HFFc6 (cell line): Measurements from ENCODE around the gene TMEM184A. TPM values are rescaled to one million over a fixed set of nuclear protein-coding genes. Genes with fewer than 3 reads are reported as not detected.

Experiments
- DNase-seq: peaks from one replicate; pipeline ENCODE4 v3.0.0-alpha.2; 2018
- H3K27ac Mint-ChIP-seq: 2 replicates; pipeline ENCODE4 v1.8.0; 2020; ENCODE audit warnings: mild to moderate bottlenecking, mixed read lengths
- H3K27me3 Mint-ChIP-seq: 2 replicates; pipeline ENCODE4 v1.8.0; 2021; ENCODE audit warnings: mild to moderate bottlenecking, moderate library complexity, mixed read lengths; ENCODE audit not compliant: insufficient read depth
- H3K36me3 Mint-ChIP-seq: 2 replicates; pipeline ENCODE4 v1.8.0; 2021; ENCODE audit warnings: low read depth, mixed read lengths
- H3K4me1 Mint-ChIP-seq: 2 replicates; pipeline ENCODE4 v1.8.0; 2020; ENCODE audit warnings: low read depth, mixed read lengths
- H3K4me3 Mint-ChIP-seq: 2 replicates; pipeline ENCODE4 v1.8.0; 2020; ENCODE audit warnings: mild to moderate bottlenecking, moderate library complexity, mixed read lengths
- H3K9me3 Mint-ChIP-seq: 2 replicates; pipeline ENCODE4 v1.8.0; 2020; ENCODE audit warnings: mild to moderate bottlenecking, mixed read lengths
- total RNA-seq, 6 experiments: library from RNA; stranded (reverse); fragmentation: NEBNext Ultra II Directional; extraction: Animal tissue kit (Norgen Biotek cat#: 25700); gene quantifications; 2 replicates in 1 of 6; 3 replicates in 5 of 6; pipeline ENCODE4 v1.2.3, GENCODE V29; 2021
- TF ChIP-seq, protein P1 (sequence below): fragments of 200-600 bp; sonication (generic); IDR thresholded peaks from 2 replicates; pipeline ENCODE4 v1.5.0; 2021; ENCODE audit warnings: antibody characterized with exemption, mild to moderate bottlenecking

TMEM184A gene
- total RNA-seq, 6 experiments from 2014 or later, result 0.79 to 2.0 (median 1.5) TPM

DNA sequence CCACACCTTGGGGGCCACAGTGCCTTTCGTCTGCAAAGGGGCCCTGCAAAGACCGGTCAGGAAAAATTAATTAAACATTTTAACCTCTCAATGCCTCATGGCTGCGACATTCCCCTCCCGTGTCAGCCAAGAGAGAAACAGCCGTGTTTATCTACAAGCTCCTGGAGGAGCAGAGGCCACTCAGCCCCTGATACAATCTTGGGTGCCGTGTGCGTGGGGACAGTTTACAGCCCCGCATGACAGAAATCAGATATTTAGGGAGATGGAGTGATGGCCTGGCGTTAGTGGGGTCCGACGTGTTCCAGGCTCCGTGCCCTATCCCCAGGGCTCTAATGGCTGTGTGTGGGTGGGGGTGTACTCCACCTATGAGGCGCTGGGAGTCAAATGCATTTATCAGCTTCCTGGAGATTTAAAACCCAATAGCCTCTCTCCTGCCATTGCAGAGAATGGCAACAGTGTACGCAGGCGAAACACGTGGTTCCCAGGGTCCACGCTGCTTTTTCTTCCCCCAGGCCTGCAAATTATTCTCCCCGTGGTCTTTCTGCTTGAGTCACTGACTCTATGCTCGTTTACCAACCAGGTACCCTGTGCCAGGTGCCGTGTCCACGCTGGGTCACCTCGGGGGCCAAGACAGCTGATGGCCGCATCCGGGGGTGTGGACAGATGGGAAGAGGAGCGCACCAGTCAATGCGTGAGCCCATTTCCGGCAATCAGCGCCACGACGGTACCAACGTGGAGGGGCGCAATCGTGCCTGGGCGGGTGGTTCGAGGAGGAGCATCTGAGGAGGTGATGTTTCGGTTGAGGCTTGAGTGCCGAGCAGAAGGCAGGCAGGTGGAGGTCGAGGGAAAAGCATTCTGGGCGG lies 40.4 kb upstream of the TMEM184A start:
- DNase-seq, result no peak

DNA sequence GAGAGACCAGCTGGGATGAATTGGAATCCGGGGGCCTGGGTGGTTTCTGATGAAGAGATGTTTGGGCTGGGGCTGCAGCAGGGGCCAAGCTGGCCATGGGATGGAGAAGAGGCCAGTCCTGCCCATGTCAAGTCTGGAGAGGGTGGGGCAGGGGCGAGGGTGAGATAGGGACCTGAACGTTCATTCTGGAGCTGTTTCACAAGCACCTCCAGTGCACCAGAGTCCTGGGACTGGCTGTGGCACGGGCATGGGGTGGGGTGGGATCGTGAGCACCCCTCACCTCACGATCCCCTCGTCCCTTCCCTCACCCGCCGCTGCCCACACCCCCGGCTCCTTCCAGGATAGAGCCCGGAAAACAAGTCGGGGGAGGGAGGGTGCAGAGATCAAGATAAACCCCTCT lies 39.6 kb upstream of the TMEM184A start:
- TF ChIP-seq, protein P1, sequence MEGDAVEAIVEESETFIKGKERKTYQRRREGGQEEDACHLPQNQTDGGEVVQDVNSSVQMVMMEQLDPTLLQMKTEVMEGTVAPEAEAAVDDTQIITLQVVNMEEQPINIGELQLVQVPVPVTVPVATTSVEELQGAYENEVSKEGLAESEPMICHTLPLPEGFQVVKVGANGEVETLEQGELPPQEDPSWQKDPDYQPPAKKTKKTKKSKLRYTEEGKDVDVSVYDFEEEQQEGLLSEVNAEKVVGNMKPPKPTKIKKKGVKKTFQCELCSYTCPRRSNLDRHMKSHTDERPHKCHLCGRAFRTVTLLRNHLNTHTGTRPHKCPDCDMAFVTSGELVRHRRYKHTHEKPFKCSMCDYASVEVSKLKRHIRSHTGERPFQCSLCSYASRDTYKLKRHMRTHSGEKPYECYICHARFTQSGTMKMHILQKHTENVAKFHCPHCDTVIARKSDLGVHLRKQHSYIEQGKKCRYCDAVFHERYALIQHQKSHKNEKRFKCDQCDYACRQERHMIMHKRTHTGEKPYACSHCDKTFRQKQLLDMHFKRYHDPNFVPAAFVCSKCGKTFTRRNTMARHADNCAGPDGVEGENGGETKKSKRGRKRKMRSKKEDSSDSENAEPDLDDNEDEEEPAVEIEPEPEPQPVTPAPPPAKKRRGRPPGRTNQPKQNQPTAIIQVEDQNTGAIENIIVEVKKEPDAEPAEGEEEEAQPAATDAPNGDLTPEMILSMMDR, result no peak
- H3K27ac Mint-ChIP-seq, result no peak overlapping the region
- no peaks in the 10 kb centered on the region for H3K9me3 Mint-ChIP-seq
- H3K4me3 Mint-ChIP-seq, result no peak overlapping the region
- DNase-seq, result no peak
- H3K4me1 Mint-ChIP-seq, result no peaks in the 10 kb centered on the region
- no peaks in the 10 kb centered on the region for H3K36me3 Mint-ChIP-seq
- peaks cover 51% of the 10 kb centered on the region for H3K27me3 Mint-ChIP-seq

More for the DNA sequence above, 40.4 kb upstream of the TMEM184A start:
- no peaks in the 10 kb centered on the region for H3K36me3 Mint-ChIP-seq
- no peaks in the 10 kb centered on the region for H3K9me3 Mint-ChIP-seq
- TF ChIP-seq, protein P1, result no peak
- H3K4me1 Mint-ChIP-seq, result no peaks in the 10 kb centered on the region
- H3K27ac Mint-ChIP-seq, result no peak overlapping the region
- H3K4me3 Mint-ChIP-seq, result no peak overlapping the region
- peaks cover 53% of the 10 kb centered on the region for H3K27me3 Mint-ChIP-seq

DNA sequence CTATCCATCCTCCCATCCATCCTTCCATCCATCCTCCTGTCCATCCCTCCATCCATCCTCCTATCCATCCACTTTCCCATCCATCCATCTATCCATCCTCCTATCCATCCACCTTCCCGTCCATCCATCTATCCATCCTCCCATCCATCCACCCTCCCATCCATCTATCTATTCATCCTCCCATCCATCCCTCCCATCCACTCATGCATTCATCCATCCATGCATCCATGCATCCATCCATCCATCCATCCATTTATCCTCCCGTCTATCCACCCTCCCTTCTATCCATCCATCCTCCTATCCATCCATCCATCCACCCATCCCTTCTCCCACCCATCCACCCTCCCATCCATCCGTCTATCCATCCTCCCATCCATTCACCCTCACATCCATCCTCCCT lies 39.0 kb upstream of the TMEM184A start:
- no peaks in the 10 kb centered on the region for H3K4me1 Mint-ChIP-seq
- H3K4me3 Mint-ChIP-seq, result no peak overlapping the region
- H3K27ac Mint-ChIP-seq, result no peak overlapping the region
- DNase-seq, result no peak
- no peaks in the 10 kb centered on the region for H3K36me3 Mint-ChIP-seq
- peaks cover 51% of the 10 kb centered on the region for H3K27me3 Mint-ChIP-seq
- no peaks in the 10 kb centered on the region for H3K9me3 Mint-ChIP-seq
- TF ChIP-seq, protein P1, result no peak

DNA sequence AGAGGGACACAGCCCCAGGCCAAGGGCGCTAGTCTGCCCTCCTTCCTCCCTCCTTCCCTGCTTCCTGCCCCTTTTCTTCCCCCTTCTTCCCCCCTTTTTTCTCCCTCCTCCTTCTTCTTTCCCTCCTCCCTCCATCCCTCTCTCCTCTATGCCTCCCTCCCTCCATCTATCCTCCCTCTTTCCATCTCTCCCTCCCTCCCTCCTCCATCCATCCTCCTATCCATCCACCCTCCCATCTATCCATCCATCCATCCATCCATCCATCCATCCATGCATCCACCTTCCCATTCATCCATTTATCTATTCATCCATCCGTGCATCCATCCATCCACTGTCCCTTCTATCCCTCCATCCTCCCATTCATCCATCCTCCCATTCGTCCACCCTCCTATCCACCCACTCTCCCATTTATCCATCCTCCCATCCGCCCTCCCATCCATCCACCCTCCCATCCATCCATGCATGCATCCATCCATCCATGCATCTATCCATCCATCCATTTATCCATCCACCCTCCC lies 38.0 kb upstream of the TMEM184A start:
- Mint-ChIP-seq H3K9me3 (peaks cover 7% of the 10 kb centered on the region), H3K27me3 (peaks cover 45% of the 10 kb centered on the region), H3K4me1 (no peaks in the 10 kb centered on the region), H3K36me3 (no peaks in the 10 kb centered on the region; the same call in 1 of the 2 replicates), H3K27ac (no peak overlapping the region), H3K4me3 (no peak overlapping the region)
- no peak for DNase-seq
- TF ChIP-seq, protein P1, result no peak; the same call in 1 of the 2 replicates

DNA sequence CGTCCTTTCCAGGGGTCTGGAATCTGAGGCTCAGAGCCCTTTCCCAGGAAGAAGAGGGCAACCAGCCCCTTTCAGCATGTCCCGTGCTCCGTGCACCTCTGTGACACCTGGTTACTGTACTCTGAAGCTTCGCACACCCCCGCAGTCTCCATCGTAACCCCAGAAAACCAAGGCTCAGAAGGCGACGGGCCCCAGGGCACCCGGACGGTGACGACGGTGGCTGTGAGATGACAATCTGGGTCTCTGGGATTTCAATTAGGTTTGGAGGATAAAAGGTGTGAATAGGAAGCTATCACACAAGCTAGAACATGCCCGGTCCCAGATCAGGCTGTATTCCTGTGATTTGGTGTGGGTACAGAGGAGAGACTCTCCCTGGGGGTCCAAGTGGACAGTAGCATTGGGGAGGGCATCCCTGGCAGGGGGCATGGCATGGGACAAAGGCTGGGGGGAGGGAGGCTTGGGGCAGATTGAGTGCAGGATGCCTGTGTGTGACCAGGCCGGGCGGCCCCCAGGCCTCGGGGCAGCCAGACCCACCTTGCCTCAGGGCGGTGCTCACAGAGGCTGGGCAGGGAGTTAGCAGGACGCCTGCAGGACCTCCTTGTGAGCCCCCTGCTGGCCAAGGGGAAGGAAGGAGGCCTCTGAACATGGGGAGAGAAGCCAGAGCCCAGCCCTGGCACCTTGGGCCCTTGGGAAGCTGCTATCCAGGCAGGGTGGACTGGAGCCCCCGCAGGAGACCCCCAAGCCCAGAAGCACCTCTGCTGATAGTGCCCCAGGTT lies 37.3 kb upstream of the TMEM184A start:
- Mint-ChIP-seq H3K9me3 (peaks cover 9% of the 10 kb centered on the region), H3K27me3 (peaks cover 52% of the 10 kb centered on the region), H3K4me3 (no peak overlapping the region), H3K27ac (no peak overlapping the region), H3K4me1 (no peaks in the 10 kb centered on the region), H3K36me3 (peaks cover 2% of the 10 kb centered on the region; the same call in 1 of the 2 replicates)
- DNase-seq, result no peak
- TF ChIP-seq, protein P1, result peak; percentile 66
